Suppressor macrophage treated with lipopolysaccharide for 1 hour (primary cell): Measurements from ENCODE around the gene ZBTB7C.

Experiments
- DNase-seq, 3 donors: peaks; one replicate each; pipeline ENCODE4 v3.0.0-alpha.2; 2020 to 2022

ZBTB7C gene

GRCh38 chr18:48109961-48110493, 299.2 kb downstream of the ZBTB7C start:
- no peak for DNase-seq

GRCh38 chr18:48108136-48108535, 301.0 kb downstream of the ZBTB7C start:
- DNase-seq = no peak

- no peak for DNase-seq
Measured at GRCh38 chr18:48106976-48107781, 302.0 kb downstream of the ZBTB7C start.

GRCh38 chr18:48106498-48106897, 302.7 kb downstream of the ZBTB7C start:
- no peak for DNase-seq

DNA sequence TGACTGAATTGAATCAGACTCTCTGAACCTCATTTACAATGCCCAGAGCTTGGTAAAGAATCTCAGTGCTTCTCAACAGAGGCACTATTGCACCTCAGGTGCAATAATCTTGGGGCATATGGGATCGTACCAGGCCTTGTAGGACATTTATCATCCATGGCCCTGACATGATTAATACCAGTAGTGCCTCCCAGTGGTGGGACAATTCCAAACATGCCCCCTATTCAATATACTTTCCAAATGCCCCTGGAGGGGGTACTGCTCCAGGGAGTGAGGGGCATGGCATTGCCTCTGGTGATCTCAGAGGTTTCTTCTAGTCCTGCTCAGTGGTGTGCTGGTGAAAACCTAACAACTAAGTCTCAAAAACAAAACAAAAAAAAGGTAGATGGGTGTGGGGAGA, 303.9 kb downstream of the ZBTB7C start:
- peak in 1 of 3 donors; percentile 2 for DNase-seq

- no peak for DNase-seq
Measured at GRCh38 chr18:48104705-48105104, 304.5 kb downstream of the ZBTB7C start.

- DNase-seq = no peak
Measured at GRCh38 chr18:48100651-48101165, 308.5 kb downstream of the ZBTB7C start.

- DNase-seq = no peak
Measured at GRCh38 chr18:48100165-48100575, 309.0 kb downstream of the ZBTB7C start.

GRCh38 chr18:48099481-48100164, 309.6 kb downstream of the ZBTB7C start:
- DNase-seq = no peak

DNA sequence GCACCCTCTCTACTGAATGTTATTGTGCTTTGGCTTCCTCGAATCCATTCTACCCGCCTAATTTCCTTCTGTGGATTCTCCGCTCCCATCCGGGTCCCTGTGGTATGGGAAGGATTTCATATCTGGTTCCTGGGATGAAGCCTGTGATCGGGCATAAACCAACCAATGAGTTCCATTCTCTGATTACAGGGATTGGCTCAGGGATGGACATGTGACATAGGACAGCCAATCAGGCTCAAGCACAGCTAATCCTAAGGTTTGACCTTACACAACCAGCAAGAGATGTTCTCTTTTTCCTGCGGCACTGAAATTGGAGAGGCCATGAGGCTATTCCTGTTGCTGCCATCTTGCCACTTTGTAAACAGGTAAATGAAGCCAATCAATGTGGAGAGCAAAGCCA, 310.6 kb downstream of the ZBTB7C start:
- DNase-seq = no peak

DNA sequence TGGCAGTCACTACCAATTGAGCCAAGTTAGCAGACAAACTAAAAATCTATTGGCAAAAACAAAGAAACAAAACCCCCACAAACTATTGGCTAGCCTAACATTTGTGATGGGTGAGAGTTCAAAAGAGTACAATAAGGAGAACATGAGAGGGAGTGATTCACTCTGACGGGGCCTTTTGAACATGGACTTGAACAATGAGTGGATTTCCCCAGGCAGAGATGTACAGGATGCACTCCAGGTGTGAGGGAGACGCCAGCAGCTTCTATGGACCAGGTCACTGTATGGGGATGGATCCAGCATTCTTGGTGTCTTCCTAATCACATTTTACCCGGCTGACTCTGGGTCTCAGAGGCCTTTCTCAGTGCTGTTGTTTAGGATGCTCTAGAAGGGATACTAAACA, 311.2 kb downstream of the ZBTB7C start:
- DNase-seq = no peak

DNA sequence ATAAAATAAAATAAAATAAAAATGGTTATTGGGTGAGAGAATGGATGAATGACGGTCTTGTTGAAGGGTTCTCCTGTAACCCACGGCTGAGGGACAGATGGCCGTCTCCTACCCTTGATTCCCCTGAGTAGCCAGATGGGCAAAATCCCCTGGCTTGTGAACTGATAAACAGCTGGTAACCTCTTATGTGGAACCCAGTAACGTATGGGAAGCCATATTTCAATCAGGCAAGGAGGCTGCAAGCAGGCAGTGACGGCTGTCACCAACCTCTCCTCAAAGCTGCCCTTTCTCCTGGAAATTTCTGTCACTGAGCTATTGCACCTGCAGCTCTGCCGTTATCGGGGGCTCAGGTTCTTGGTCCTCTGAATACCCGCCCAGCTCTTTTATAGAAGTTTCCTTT, 313.5 kb downstream of the ZBTB7C start:
- DNase-seq = no peak

- no peak for DNase-seq
Measured at GRCh38 chr18:48093104-48093503, 316.1 kb downstream of the ZBTB7C start.

GRCh38 chr18:48091869-48092497, 317.2 kb downstream of the ZBTB7C start:
- no peak for DNase-seq

DNA sequence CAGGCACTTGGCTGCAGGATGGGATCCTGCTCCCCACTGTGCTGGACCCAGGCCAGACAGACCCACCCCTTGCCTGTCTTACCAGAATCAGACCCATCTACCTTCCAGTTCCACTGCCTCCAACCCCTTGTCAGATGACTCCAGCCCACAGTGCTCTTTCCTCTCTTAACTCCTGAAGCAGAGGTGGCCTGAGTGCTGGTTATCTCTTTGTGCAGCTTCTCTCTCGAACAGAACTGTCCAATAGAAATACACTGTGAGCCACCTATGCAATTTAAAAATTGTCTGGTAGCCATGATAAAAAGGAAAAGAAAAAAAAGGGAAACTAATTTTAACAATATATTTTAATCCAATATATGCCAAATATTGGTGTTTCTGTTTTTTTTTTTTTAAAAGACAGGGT, 318.5 kb downstream of the ZBTB7C start:
- no peak for DNase-seq

- DNase-seq = no peak
Measured at GRCh38 chr18:48090021-48090420, 319.2 kb downstream of the ZBTB7C start.

- DNase-seq = no peak
Measured at GRCh38 chr18:48085781-48086487, 323.2 kb downstream of the ZBTB7C start.

GRCh38 chr18:48084858-48085257, 324.3 kb downstream of the ZBTB7C start:
- no peak for DNase-seq

DNA sequence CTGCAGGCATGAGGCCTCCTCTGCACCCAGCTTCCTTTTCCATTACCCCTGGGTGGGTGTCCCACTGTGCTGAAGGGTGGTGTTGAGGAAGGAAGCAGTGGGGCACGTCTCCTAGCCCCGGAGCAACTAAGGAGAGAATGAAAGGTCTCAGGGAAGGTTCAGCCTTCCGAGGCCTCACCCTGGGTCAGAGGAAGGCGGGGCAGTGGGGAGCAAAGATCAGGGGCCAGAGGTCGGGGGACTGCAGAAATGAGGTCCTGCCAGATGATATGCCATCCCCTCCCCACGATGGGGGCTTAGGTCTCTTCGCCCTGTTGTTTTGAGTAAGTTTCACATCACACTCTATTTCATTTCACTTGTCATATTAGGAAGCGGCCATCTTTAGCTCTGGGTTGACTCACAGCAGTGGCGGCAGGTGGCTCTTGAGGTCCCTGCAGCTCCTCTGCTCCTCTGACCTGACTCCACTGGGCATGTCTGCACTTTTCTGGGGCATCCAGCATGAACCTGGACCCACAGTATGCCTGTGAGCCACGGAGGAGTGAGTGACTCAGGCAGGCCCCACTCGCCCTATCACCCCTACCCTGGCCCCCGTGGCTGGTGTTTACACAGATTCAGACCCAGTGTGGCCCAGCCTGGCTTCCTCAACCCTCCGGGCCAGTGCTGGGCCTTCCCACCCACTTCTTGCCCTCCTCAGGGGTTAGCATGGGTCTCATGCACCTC, 325.0 kb downstream of the ZBTB7C start:
- no peak for DNase-seq

DNA sequence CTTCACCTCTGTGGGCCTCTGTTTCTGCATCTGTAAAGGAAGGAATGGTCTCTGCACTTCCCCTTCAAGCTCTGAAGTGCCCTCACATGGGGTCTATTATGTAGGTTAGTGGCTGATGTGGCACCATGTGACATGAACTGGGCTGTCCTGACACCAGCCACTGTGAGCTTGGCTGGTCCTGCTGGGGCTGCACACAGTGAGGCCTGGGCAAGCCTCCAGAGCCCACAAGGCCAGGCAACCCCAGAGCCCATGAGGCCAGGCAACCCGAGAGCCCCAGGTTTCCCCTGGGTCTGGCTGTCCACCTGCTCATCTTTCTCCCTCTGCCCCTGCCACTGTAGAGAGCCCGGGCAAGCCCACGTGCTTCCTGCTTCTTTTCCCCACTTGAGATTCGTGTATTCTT, 328.6 kb downstream of the ZBTB7C start:
- DNase-seq = no peak

DNA sequence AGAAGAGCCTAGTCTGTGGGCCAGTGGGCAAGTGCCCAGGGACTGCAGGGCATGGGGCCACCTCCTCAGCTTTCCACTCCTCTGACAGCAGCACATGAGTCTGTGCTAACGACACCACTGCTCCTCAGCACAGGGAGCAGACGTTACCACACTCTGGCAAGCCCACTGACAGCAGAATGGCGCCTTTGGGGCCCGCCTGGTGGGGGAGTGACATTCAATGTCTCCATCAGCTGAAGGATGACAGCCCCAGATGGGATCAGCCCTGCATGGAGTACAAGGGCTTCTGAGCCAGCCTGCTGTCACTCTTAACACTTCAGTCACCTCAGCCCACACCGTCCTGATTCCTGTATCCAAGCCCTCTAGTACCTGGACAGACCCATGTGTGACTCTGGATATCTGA, 329.3 kb downstream of the ZBTB7C start:
- DNase-seq = no peak

- no peak for DNase-seq
Measured at GRCh38 chr18:48078448-48078847, 330.7 kb downstream of the ZBTB7C start.
